GM12878 (cell line): ENCODE results near the gene PARP4. TPM values are rescaled to one million over a fixed set of nuclear protein-coding genes. Genes with fewer than 3 reads are reported as not detected.
"Not testable (repeated sequence)": the region's sequence is repeated elsewhere in the genome, so short reads cannot be mapped to it uniquely, and the experiment has no call there.

Source experiments
- ATAC-seq: fragments of 200-7000 bp; cut with Tn5 transposase; 3 replicates; pipeline ENCODE4 v1.9.1; 2020; ENCODE audit warnings: mild to moderate bottlenecking, moderate library complexity
- BruUV-seq: library from RNA; stranded (reverse); fragments of 400-500 nt; replicated peaks from 2 replicates; lab custom pipeline; 2021; lab: Mats Ljungman, UMichigan
- CTCF ChIA-PET: fragments of 300-600 bp; sonication (Branson Sonifier 250); formaldehyde crosslinking; extraction: SDS; loops from one replicate; lab custom pipeline; 2021; ENCODE audit warnings: inconsistent platforms; lab: Yijun Ruan, JAX
- POLR2A ChIA-PET: fragments of 350-600 bp; formaldehyde crosslinking; extraction: SDS; loops from one replicate; lab custom pipeline; 2021; ENCODE audit warnings: inconsistent platforms; lab: Charles Lee
- RAD21 ChIA-PET: fragments of 300-600 bp; sonication (Branson Sonifier 250); formaldehyde crosslinking; loops from one replicate; lab custom pipeline; 2023; ENCODE audit warnings: antibody characterized with exemption; ENCODE audit not compliant: unreplicated experiment; lab: Charles Lee
- SMC1A ChIA-PET: fragments of 300-600 bp; sonication (Branson Sonifier 250); formaldehyde crosslinking; loops from one replicate; lab custom pipeline; 2023; ENCODE audit not compliant: unreplicated experiment, uncharacterized antibody; lab: Charles Lee
- DNase-seq: peaks from one replicate; pipeline ENCODE4 v3.0.0-alpha.2; 2011; ENCODE audit warnings: low read depth, low spot score
- FAIRE-seq: peaks from 3 replicates; lab custom pipeline; 2011; peaks lifted over from hg19 to GRCh38; lab: Jason Lieb, UNC
- H2AFZ ChIP-seq: 2 replicates; pipeline ENCODE4 v1.6.0; 2011; ENCODE audit warnings: low read depth, low read length, control low read depth; ENCODE audit not compliant: control insufficient read depth
- H3K27ac ChIP-seq: 2 replicates; pipeline ENCODE4 v1.5.1; 2011; ENCODE audit warnings: control low read depth; ENCODE audit not compliant: control insufficient read depth, insufficient read depth
- H3K27me3 ChIP-seq, 2 experiments: replicated peaks in 1 of 2; 2 replicates each; pipeline versions ENCODE4 v1.6.0 to v1.6.1; 2011; ENCODE audit warnings: low read length in 1 of 2; ENCODE audit not compliant: control insufficient read depth in 2 of 2, insufficient read depth in 2 of 2
- H3K36me3 ChIP-seq, 2 experiments: 2 replicates each; pipeline ENCODE4 v1.5.1; 2011; ENCODE audit warnings: low read length in 1 of 2; ENCODE audit not compliant: control insufficient read depth in 2 of 2, insufficient read depth in 2 of 2
- H3K4me1 ChIP-seq: 2 replicates; pipeline ENCODE4 v1.6.1; 2011; ENCODE audit warnings: mild to moderate bottlenecking, low read length, moderate library complexity, mixed read lengths; ENCODE audit not compliant: control insufficient read depth, insufficient read depth
- H3K4me2 ChIP-seq: 2 replicates; pipeline ENCODE4 v1.6.0; 2011; ENCODE audit warnings: control low read depth; ENCODE audit not compliant: control insufficient read depth, insufficient read depth
- H3K4me3 ChIP-seq: fragments of 200-600 bp; sonication (generic); 2 replicates; pipeline ENCODE4 v1.5.1; 2016
- H3K79me2 ChIP-seq: 2 replicates; pipeline ENCODE4 v1.6.0; 2011; ENCODE audit warnings: low read length; ENCODE audit not compliant: control insufficient read depth, insufficient read depth
- H3K9ac ChIP-seq: 2 replicates; pipeline ENCODE4 v1.8.0; 2011; ENCODE audit warnings: low read length, control low read depth, mixed read lengths; ENCODE audit not compliant: control insufficient read depth, insufficient read depth
- H3K9me3 ChIP-seq: replicated peaks from 3 replicates; pipeline ENCODE4 v1.5.1; 2011; ENCODE audit warnings: mild to moderate bottlenecking, low read length; ENCODE audit not compliant: control insufficient read depth, insufficient read depth
- H4K20me1 ChIP-seq: 2 replicates; pipeline ENCODE4 v1.6.0; 2011; ENCODE audit not compliant: control insufficient read depth, insufficient read depth
- CREM ChIP-seq: IDR thresholded peaks from 2 replicates; pipeline ENCODE4 v1.6.1; 2014; ENCODE audit warnings: antibody characterized with exemption, low read depth
- NFYB ChIP-seq: IDR thresholded peaks from 2 replicates; pipeline ENCODE4 v1.6.1; 2011; ENCODE audit warnings: low read depth, mild to moderate bottlenecking, low read length, improper control_type of control experiment, moderate library complexity; ENCODE audit not compliant: insufficient read depth
- POU2F2 ChIP-seq: IDR thresholded peaks from 3 replicates; pipeline ENCODE4 v1.6.1; 2011; ENCODE audit warnings: low read depth, mild to moderate bottlenecking, low read length, borderline replicate concordance
- WGBS: methylation state at CpG from one replicate; pipeline ENCODE4 v1.1.6; 2016; ENCODE audit warnings: low lambda C conversion rate; ENCODE audit not compliant: insufficient replicate concordance, insufficient coverage; ENCODE audit errors: missing lambda C conversion rate; 5-methylcytosine and 5-hydroxymethylcytosine counted together
- in situ Hi-C: fragments of 300-500 bp; cut with MboI; formaldehyde crosslinking; loops from 9 replicates; pipeline ENCODE4 v1.14.3; 2018; ENCODE audit warnings: mixed read lengths
- intact Hi-C: fragments of 100-400 bp; cut with micrococcal nuclease; formaldehyde crosslinking; loops from one replicate; pipeline ENCODE4 v1.14.2; 2022; ENCODE audit not compliant: unreplicated experiment
- polyA plus RNA-seq, 11 experiments: library from polyadenylated mRNA; depleted of rRNA in 4 of 11; unstranded in 6 of 11; stranded (reverse) in 5 of 11; fragments of >200 nt; fragmentation: Nextera tagmentation in 4 of 11; fragmentation: Illumina TruSeq in 1 of 11; extraction: Ambion mirVana in 4 of 11; extraction: Trizol in 1 of 11; gene quantifications; 1 replicate in 1 of 11; 2 replicates in 10 of 11; pipeline versions ENCODE4 v1.2.1 to v1.2.3, GENCODE V29; 2011 to 2016; ENCODE audit warnings: inconsistent platforms in 2 of 11, missing spikeins in 2 of 11, low read depth in 1 of 11
- total RNA-seq, 4 experiments: library from RNA; depleted of rRNA in 3 of 4; stranded (reverse); fragments of >200 nt in 3 of 4; fragmentation: Illumina TruSeq in 1 of 4; extraction: Trizol in 1 of 4; gene quantifications; 2 replicates each; pipeline versions ENCODE4 v1.2.1 to v1.2.3, GENCODE V29; 2013 to 2021
- TF ChIP-seq, protein P1 (sequence below): fragments of 450-650 bp; formaldehyde crosslinking; IDR thresholded peaks from 2 replicates; pipeline ENCODE4 v1.5.0; 2022; ENCODE audit warnings: mild to moderate bottlenecking, missing genetic modification characterization

PARP4 gene
- total and polyA plus RNA-seq, 10 of the 15 experiments (the other 5 are each of a cell fraction or from before 2014, with no cell fraction given), result 12.8 to 52.6 (median 46.1) TPM

DNA sequence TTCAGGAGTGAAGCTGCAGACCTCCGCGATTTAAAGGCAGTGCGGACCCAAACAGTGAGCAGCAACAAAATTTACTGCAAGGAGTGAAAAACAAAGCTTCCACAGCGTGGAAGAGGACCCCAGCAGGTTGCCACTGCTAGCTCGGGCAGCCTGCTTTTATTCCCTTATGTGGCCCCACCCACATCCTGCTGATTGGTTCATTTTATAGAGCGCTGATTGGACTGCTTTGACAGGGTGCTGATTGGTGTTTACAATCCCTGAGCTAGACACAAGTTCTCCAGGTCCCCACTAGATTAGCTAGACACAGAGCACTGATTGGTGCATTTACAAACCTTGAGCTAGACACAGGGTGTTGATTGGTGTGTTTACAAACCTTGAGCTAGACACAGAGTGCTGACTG is 6.3 kb downstream of the PARP4 start:
- ATAC-seq, POLR2A ChIA-PET, RAD21 ChIA-PET, H3K4me1 ChIP-seq, H3K27ac ChIP-seq, DNase-seq, H3K9me3 ChIP-seq: not testable (repeated sequence)
- 98% methylated on average over 6 of the region's 6 CpGs for WGBS
- SMC1A ChIA-PET, result interaction anchor here (0.8 kb wide), 1 partner anchor 22 kb away, joined by 3 read pairs; no protein-coding TSS in a partner anchor
- TF ChIP-seq NFYB, result peak; percentile 50
- TF ChIP-seq, all 136 proteins: peak for 1; not testable (repeated sequence) for 135
- in situ Hi-C loops, H3K4me2 ChIP-seq, FAIRE-seq, H3K9ac ChIP-seq, H3K4me3 ChIP-seq, BruUV-seq, H2AFZ ChIP-seq, H3K27me3 ChIP-seq, intact Hi-C loops, H4K20me1 ChIP-seq: not testable (repeated sequence)
- H3K79me2 ChIP-seq, result peaks cover 46% of the 10 kb centered on the region
- CTCF ChIA-PET, result interaction anchor here (1.1 kb wide), 1 partner anchor 11 kb away, joined by 3 read pairs; no protein-coding TSS in a partner anchor
- peaks cover 3 to 18% of the 10 kb centered on the region in 2 experiments; a peak in 3 of 4 replicates for H3K36me3 ChIP-seq

DNA sequence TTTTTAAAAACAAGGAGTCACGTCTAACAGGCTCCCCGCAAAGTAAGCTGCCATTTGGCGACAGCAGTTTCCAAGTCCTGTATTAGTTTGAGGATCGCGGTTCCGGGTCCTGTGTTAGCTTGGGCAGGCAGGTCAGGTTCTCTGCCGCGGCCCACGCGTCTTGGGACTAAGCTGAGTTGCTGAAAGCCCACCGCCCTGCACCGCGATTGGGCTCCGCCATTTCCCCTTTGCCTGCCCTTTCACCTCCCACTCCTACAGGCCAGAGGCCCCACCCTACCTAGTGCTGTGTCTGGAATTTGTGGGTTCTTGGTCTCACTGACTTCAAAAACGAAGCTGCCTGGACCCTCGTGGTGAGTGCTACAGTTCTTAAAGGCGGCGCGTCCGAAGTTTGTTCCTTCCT is 6.8 kb downstream of the PARP4 start:
- RAD21 ChIA-PET, result no interaction called here

More for the DNA sequence above, 6.8 kb downstream of the PARP4 start:
- TF ChIP-seq CREM (no peak), POU2F2 (no peak)
- TF ChIP-seq, protein P1, sequence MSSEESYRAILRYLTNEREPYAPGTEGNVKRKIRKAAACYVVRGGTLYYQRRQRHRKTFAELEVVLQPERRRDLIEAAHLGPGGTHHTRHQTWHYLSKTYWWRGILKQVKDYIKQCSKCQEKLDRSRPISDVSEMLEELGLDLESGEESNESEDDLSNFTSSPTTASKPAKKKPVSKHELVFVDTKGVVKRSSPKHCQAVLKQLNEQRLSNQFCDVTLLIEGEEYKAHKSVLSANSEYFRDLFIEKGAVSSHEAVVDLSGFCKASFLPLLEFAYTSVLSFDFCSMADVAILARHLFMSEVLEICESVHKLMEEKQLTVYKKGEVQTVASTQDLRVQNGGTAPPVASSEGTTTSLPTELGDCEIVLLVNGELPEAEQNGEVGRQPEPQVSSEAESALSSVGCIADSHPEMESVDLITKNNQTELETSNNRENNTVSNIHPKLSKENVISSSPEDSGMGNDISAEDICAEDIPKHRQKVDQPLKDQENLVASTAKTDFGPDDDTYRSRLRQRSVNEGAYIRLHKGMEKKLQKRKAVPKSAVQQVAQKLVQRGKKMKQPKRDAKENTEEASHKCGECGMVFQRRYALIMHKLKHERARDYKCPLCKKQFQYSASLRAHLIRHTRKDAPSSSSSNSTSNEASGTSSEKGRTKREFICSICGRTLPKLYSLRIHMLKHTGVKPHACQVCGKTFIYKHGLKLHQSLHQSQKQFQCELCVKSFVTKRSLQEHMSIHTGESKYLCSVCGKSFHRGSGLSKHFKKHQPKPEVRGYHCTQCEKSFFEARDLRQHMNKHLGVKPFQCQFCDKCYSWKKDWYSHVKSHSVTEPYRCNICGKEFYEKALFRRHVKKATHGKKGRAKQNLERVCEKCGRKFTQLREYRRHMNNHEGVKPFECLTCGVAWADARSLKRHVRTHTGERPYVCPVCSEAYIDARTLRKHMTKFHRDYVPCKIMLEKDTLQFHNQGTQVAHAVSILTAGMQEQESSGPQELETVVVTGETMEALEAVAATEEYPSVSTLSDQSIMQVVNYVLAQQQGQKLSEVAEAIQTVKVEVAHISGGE (CRISPR knock-in tag), result no peak
- Histone ChIP-seq H3K79me2 (peaks cover 40% of the 10 kb centered on the region), H4K20me1 (no peaks in the 10 kb centered on the region), H3K9ac (no peak overlapping the region), H3K4me1 (no peaks in the 10 kb centered on the region), H3K27me3 (no peaks in the 10 kb centered on the region), H2AFZ (no peak overlapping the region), H3K4me2 (no peak overlapping the region), H3K9me3 (no peaks in the 10 kb centered on the region; the same call in 2 of the 3 replicates), H3K4me3 (no peak overlapping the region), H3K27ac (no peak overlapping the region), H3K36me3 (peaks cover 3 to 23% of the 10 kb centered on the region in 2 experiments)
- ChIA-PET CTCF (interaction anchor here (1.1 kb wide), 1 partner anchor 11 kb away, joined by 3 read pairs; no protein-coding TSS in a partner anchor), POLR2A (no interaction called here), SMC1A (no interaction called here)
- no peak for DNase-seq
- BruUV-seq, result no TSS peak
- intact Hi-C loops (no loop called here), in situ Hi-C loops (no loop called here)
- no peak for ATAC-seq
- 98% methylated on average over 20 of the region's 20 CpGs for WGBS
- no peak for FAIRE-seq
